ENCODE measurements around the gene LENG8. TPM values are rescaled to one million over a fixed set of nuclear protein-coding genes. Genes with fewer than 3 reads are reported as not detected.
"Not testable (repeated sequence)": the region's sequence is repeated elsewhere in the genome, so short reads cannot be mapped to it uniquely, and the experiment has no call there.

Gene LENG8
- total RNA-seq, 4 donors from 2014 or later, result 57.9 to 195 (median 64.1) TPM

DNA sequence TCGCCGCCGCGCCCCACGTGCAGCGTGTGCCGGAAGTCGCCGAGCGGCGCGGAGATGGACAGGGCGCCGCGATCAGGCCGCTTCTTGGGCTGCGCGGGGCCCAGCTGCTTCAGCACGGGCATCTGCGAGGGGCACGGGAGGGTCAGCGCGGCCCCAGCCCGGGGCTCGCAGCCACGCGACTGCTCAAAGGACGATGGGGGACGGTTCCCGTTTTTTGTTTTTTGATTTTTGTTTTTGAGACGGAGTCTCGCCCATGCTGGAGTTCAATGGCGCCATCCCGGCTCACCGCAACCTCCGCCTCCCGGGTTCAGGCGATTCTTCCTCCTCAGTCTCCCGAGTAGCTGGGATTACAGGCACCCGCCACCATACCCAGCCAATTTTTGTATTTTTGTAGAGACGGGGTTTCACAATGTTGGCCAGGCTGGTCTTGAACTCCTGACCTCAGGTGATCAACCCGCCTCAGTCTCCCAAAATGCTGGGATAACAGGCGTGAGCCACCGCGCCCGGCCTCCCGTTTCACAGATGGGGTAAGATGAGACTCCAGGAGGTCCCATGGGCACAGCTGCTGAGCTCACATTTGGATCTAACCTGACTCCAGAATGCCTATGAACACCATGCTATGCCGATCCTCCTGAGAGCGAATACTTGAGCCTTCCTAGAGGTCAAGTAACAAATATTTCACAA lies 16.6 kb downstream of the LENG8 start:
- no peak for DNase-seq (ENCODE audit: low spot score in 2 of 2)

DNA sequence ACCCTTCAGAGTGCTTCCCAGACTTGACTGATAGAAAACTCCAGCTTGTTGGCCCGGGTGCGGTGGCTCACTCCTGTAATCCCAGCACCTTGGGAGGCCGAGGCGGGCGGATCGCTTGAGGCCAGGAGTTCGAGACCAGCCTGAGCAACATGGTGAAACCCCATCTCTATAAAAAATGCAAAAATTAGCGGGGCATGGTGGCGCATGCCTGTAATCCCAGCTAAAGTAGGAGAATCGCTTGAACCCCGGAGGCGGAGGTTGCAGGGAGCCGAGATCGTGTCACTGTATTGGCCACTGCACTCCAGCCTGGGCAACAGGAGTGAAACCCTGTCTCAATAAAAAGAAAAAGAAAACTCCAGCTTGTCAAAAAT lies 17.1 kb downstream of the LENG8 start:
- WGBS, 2 donors, result 95 to 96% methylated on average over 14 of the region's 14 CpGs
- intact Hi-C loops (cut with DNase I; ENCODE audit: low total_unique reads); DNase-seq (ENCODE audit: low spot score in 2 of 2); H3K4me3 ChIP-seq (ENCODE audit: low read depth, poor library complexity, severe bottlenecking): not testable (repeated sequence)

More for the DNA sequence above, 16.6 kb downstream of the LENG8 start:
- intact Hi-C loops (cut with DNase I; ENCODE audit: low total_unique reads), result no loop called here
- WGBS, 2 donors, result 87 to 91% methylated on average over 35 to 44 of the region's 49 CpGs
- no peak overlapping the region for H3K4me3 ChIP-seq (ENCODE audit: low read depth, poor library complexity, severe bottlenecking)
- TF ChIP-seq POLR2A (IDR thresholded peaks at IDR 0.05), result no peak
- TF ChIP-seq, protein P1, sequence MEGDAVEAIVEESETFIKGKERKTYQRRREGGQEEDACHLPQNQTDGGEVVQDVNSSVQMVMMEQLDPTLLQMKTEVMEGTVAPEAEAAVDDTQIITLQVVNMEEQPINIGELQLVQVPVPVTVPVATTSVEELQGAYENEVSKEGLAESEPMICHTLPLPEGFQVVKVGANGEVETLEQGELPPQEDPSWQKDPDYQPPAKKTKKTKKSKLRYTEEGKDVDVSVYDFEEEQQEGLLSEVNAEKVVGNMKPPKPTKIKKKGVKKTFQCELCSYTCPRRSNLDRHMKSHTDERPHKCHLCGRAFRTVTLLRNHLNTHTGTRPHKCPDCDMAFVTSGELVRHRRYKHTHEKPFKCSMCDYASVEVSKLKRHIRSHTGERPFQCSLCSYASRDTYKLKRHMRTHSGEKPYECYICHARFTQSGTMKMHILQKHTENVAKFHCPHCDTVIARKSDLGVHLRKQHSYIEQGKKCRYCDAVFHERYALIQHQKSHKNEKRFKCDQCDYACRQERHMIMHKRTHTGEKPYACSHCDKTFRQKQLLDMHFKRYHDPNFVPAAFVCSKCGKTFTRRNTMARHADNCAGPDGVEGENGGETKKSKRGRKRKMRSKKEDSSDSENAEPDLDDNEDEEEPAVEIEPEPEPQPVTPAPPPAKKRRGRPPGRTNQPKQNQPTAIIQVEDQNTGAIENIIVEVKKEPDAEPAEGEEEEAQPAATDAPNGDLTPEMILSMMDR (IDR thresholded peaks at IDR 0.05), result no peak

DNA sequence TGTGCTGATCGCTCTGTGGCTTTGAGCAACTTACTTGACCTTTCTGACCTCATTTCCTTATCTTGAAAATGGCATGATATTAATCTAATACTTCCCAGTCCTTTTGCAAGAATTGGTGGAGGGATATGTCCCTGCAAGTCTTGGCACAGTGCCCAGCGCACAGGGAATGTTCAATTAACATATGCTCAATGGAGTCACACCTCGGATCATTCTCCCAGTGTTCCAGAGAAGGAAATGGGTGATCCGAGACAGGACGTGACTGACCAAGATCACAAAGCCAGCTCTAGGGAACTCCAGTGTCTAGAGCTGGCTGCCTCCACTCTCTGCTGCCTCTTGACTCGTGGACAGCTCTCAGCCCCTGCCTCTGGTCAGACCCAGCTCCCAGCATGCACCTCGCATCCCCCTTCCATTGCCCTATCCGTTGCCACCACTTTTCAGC lies 20.5 kb downstream of the LENG8 start:
- TF ChIP-seq POLR2A (IDR thresholded peaks at IDR 0.05), result no peak
- TF ChIP-seq, protein P1 (IDR thresholded peaks at IDR 0.05), result no peak
- 34 to 40% methylated on average over 8 of the region's 8 CpGs for WGBS, 2 donors
- DNase-seq (ENCODE audit: low spot score in 2 of 2), result no peak
- intact Hi-C loops (cut with DNase I; ENCODE audit: low total_unique reads), result no loop called here
- no peak overlapping the region for H3K4me3 ChIP-seq (ENCODE audit: low read depth, poor library complexity, severe bottlenecking)

DNA sequence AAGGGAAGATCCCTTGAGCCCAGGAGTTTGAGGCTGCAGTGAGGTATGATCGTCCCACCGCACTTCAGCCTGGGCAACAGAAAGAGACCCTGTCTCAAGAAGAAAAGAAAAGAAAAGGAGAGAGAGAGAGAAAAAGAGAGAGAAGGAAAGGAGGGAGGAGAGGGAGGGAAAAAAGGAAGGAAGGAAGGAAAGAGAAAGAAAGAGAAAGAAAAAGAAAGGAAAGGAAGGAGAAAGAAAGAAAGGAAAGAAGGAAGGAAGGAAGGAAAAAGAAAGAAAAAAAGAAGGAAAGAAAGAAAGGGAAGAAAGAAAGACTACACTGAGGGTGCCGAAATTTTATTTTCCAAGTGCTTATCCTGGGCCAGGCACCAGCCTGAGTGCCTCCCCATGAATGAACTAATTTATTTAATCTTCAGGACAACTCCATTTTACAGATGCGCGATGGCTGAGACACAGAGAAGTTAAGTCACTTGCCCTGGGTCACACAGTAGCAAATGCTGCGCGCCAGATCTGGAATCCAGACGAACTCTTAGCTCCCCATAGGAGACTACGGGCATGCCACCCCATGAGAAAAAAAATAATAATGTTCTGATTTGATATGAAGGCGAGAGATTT lies 21.4 kb downstream of the LENG8 start:
- no peak for DNase-seq (ENCODE audit: low spot score in 2 of 2)
- TF ChIP-seq, protein P1 (IDR thresholded peaks at IDR 0.05), result no peak
- TF ChIP-seq POLR2A (IDR thresholded peaks at IDR 0.05), result no peak
- no peak overlapping the region for H3K4me3 ChIP-seq (ENCODE audit: low read depth, poor library complexity, severe bottlenecking)
- 61 to 68% methylated on average over 10 of the region's 10 CpGs for whole genome bisulfite sequencing, 2 donors
- intact Hi-C loops (cut with DNase I; ENCODE audit: low total_unique reads), result no loop called here

DNA sequence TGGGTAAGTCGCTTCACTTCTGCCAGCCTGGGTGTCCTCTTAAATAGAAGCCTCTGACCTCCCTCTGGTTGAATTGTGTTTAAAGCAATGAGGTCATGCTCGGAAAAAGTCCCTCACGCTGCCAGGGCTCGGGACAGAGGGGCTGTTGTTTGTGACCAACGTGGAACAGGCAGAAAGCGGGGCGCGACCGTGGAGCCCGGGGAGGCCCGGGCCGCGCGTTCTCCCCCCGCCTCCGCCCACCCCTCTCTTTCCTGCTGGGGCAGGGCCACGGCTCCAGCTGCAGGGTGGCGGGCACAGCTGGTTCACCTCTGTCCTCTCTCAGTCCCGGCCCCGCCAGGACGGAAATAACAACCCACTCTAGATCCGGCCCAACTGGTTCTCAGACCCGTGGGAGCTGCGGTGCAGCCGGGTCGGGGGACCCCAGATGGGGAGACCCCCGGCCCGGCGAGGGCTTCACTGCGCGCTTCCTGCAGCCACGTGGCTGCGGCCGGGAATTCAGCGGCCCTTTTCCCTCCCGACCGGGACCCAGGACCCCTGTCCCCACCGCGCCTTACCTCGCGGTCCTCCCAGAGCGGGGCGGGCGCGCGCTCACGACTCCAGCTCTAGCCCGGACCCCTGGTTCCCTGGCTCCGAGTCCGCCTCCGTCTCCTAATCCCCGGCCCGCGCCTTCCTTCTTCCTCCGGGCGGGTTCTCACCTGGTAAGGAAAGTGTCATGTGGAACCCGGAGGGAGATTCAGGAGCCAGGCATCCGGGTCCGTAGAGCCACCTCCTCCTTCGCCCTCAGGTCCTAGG lies 22.2 kb downstream of the LENG8 start:
- 1 to 2% methylated on average over 34 to 46 of the region's 60 CpGs for WGBS, 2 donors
- DNase-seq (ENCODE audit: low spot score in 2 of 2), result peak in 1 of 2 donors; percentile 91
- no peak for TF ChIP-seq POLR2A (IDR thresholded peaks at IDR 0.05)
- TF ChIP-seq, protein P1 (IDR thresholded peaks at IDR 0.05), result no peak
- intact Hi-C loops (cut with DNase I; ENCODE audit: low total_unique reads), result no loop called here
- peak overlapping the region; percentile 28 for H3K4me3 ChIP-seq (ENCODE audit: low read depth, poor library complexity, severe bottlenecking)

Data from lower leg skin (tissue), 4 donors.